Transverse colon (tissue), 4 donors: Measurements from ENCODE around the gene TOR1AIP1. TPM values are rescaled to one million over a fixed set of nuclear protein-coding genes. Genes with fewer than 3 reads are reported as not detected.

Experiments used
- DNase-seq: peaks from one replicate; pipeline ENCODE4 v3.0.0-alpha.2; 2019
- H3K27ac ChIP-seq, 4 donors: fragments of 200-600 bp; sonication (generic); 2 replicates each; pipeline ENCODE4 v1.5.1; 2016 to 2018; ENCODE audit warnings: inconsistent platforms in 4 of 4
- H3K27me3 ChIP-seq: fragments of 200-600 bp; sonication (generic); 2 replicates; pipeline ENCODE4 v1.5.1; 2017; ENCODE audit warnings: inconsistent platforms
- H3K36me3 ChIP-seq, 4 donors: fragments of 200-600 bp; sonication (generic); 2 replicates each; pipeline ENCODE4 v1.5.1; 2017 to 2019; ENCODE audit warnings: inconsistent platforms in 4 of 4
- H3K4me1 ChIP-seq, 4 donors: fragments of 200-600 bp; sonication (generic); 2 replicates each; pipeline ENCODE4 v1.5.1; 2017 to 2020; ENCODE audit warnings: inconsistent platforms in 4 of 4
- H3K4me3 ChIP-seq, 4 donors: fragments of 200-600 bp; sonication (generic); 1 replicate in 1 of 4; 2 replicates in 3 of 4; pipeline versions ENCODE4 v1.5.1 to v1.6.1; 2017 to 2019; ENCODE audit warnings: inconsistent platforms in 4 of 4
- H3K9me3 ChIP-seq, 2 donors: fragments of 200-600 bp; sonication (generic); 2 replicates each; pipeline ENCODE4 v1.5.1; 2017 to 2019; ENCODE audit warnings: inconsistent platforms in 2 of 2
- CTCF ChIP-seq, 5 experiments: fragments of 200-600 bp in 3 of 5; fragments of 450-650 bp in 2 of 5; sonication (generic) in 3 of 5; IDR thresholded peaks; 1 replicate in 2 of 5; 2 replicates in 3 of 5; pipeline ENCODE4 v1.5.1; 2016 to 2017; ENCODE audit warnings: antibody characterized with exemption in 5 of 5, inconsistent platforms in 3 of 5, mild to moderate bottlenecking in 2 of 5, moderate library complexity in 1 of 5
- EP300 ChIP-seq: sonication (generic); formaldehyde crosslinking; IDR thresholded peaks from one replicate; pipeline ENCODE4 v1.6.1; 2017; ENCODE audit warnings: antibody characterized with exemption, low read depth
- POLR2A ChIP-seq: fragments of 450-650 bp; IDR thresholded peaks from one replicate; pipeline ENCODE4 v1.6.1; 2016; ENCODE audit warnings: antibody characterized with exemption, mild to moderate bottlenecking, moderate library complexity
- POLR2AphosphoS5 ChIP-seq, 3 donors: sonication (generic); formaldehyde crosslinking; IDR thresholded peaks; one replicate each; pipeline ENCODE4 v1.6.1; 2016; ENCODE audit warnings: antibody characterized with exemption in 3 of 3
- WGBS, 2 donors: methylation state at CpG; one replicate each; pipeline ENCODE4 v1.1.5; 2018; ENCODE audit warnings: low coverage in 1 of 2; 5-methylcytosine and 5-hydroxymethylcytosine counted together
- in situ Hi-C, 4 donors: fragments of 200-750 bp; cut with MboI; loops; one replicate each; pipeline versions ENCODE4 v1.15.0 to v1.15.1; 2017; ENCODE audit warnings: low sequenced_read_pairs in 3 of 4, low pct_ligation_motif_present in 1 of 4, low pct_unique_long_range_greater_than_20kb in 1 of 4
- intact Hi-C: fragments of 100-400 bp; cut with DNase I; formaldehyde crosslinking; loops from one replicate; pipeline ENCODE4 v1.15.1; 2023; ENCODE audit warnings: low total_unique reads
- total RNA-seq, 4 donors: library from RNA; depleted of rRNA; stranded (reverse); fragments of >200 nt; gene quantifications; one replicate each; pipeline ENCODE4 v1.1.0, GENCODE V29; 2016

The TOR1AIP1 gene
- total RNA-seq, 4 donors from 2014 or later, result 34.8 to 44.6 (median 41.2) TPM

DNA sequence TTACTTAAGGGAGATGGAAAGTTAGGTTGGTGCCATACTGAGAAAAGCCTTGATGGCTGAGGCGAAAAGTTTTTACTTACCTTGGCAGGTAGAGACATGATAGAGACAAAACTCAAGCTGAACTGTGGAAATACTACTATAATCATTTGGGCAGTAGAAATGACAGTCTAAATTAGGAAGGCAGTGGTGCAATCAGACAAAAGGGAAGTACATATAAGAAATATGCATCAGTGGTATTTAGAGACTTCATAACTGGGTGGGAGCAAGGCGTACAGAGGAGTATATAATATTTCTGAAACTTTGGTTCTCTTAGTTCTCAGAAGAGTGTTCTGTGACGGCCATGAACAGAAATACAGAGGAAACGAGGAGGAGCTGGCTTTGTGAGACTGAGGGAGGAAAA lies 70.1 kb downstream of the TOR1AIP1 start:
- 78 to 90% methylated on average over 4 of the region's 4 CpGs for WGBS, 2 donors
- intact Hi-C loops (no loop called here), in situ Hi-C loops (loop anchor here in 1 of 4 donors (10.0 kb wide), 1 partner anchor 77 kb away; the partner anchor contains the start of gene TOR1AIP2)
- no peak overlapping the region for H3K4me3 ChIP-seq
- no peak for DNase-seq
- no peaks in the 10 kb centered on the region for H3K36me3 ChIP-seq
- no peaks in the 10 kb centered on the region for H3K27me3 ChIP-seq
- no peak for TF ChIP-seq EP300
- TF ChIP-seq POLR2A, result no peak
- TF ChIP-seq CTCF (IDR thresholded peaks at IDR 0.05), result no peak
- TF ChIP-seq POLR2AphosphoS5 (IDR thresholded peaks at IDR 0.05), result no peak
- peaks cover 14 to 24% (median 19%) of the 10 kb centered on the region in 4 donors for H3K4me1 ChIP-seq
- H3K9me3 ChIP-seq, result no peaks in the 10 kb centered on the region
- H3K27ac ChIP-seq, result no peak overlapping the region

- no peaks in the 10 kb centered on the region for H3K9me3 ChIP-seq
- no peaks in the 10 kb centered on the region for H3K36me3 ChIP-seq
- peak; percentile 38 for DNase-seq
- no peaks in the 10 kb centered on the region for H3K27me3 ChIP-seq
- peak in 4 of 5 experiments; percentile 8 to 60 (median 38) for TF ChIP-seq CTCF (IDR thresholded peaks at IDR 0.05)
- TF ChIP-seq POLR2AphosphoS5 (IDR thresholded peaks at IDR 0.05), result no peak
- TF ChIP-seq POLR2A, result no peak
- no peak for TF ChIP-seq EP300
- in situ Hi-C loops (loop anchor here in 1 of 4 donors (10.0 kb wide), 1 partner anchor 79 kb away; the partner anchor contains the start of gene TOR1AIP2), intact Hi-C loops (no loop called here)
- peaks cover 17 to 33% (median 21%) of the 10 kb centered on the region in 4 donors for H3K4me1 ChIP-seq
- WGBS, 2 donors, result 0 to 2% methylated on average over 10 to 19 of the region's 19 CpGs
- peak overlapping the region; percentile 89 to 99 (median 94) for H3K27ac ChIP-seq
- H3K4me3 ChIP-seq, result peak overlapping the region; percentile 34 to 99 (median 60)
Observed at GRCh38 chr1:179953974-179954492, 71.9 kb downstream of the TOR1AIP1 start.

- WGBS, 2 donors, result 0% methylated on average over 11 to 68 of the region's 72 CpGs
- Histone ChIP-seq H3K4me3 (peak within 1 kb of the TSS; percentile 57 to 99 (median 81)), H3K4me1 (peaks cover 17 to 33% (median 21%) of the 10 kb centered on the region in 4 donors), H3K36me3 (no peaks in the 10 kb centered on the region), H3K27ac (peak within 1 kb of the TSS; percentile 89 to 99 (median 94)), H3K9me3 (no peaks in the 10 kb centered on the region), H3K27me3 (no peaks in the 10 kb centered on the region)
- TF ChIP-seq POLR2A (peak; percentile 95), EP300 (no peak), CTCF (IDR thresholded peaks at IDR 0.05) (peak in 2 of 5 experiments; percentile 9 to 31), POLR2AphosphoS5 (IDR thresholded peaks at IDR 0.05) (peak; percentile 97 to 98 (median 97))
- intact Hi-C loops (no loop called here), in situ Hi-C loops (loop anchor here in 1 of 4 donors (10.0 kb wide), 1 partner anchor 80 kb away; the partner anchor contains the start of gene TOR1AIP2)
- DNase-seq, result peak; percentile 99
Observed at GRCh38 chr1:179954493-179955286, 72.6 kb downstream of the TOR1AIP1 start, which contains the start of gene CEP350. Gene CEP350, plus strand, starts transcription at chr1:179954810. Its CDS starts 31,372 bp downstream, at chr1:179986182.

DNA sequence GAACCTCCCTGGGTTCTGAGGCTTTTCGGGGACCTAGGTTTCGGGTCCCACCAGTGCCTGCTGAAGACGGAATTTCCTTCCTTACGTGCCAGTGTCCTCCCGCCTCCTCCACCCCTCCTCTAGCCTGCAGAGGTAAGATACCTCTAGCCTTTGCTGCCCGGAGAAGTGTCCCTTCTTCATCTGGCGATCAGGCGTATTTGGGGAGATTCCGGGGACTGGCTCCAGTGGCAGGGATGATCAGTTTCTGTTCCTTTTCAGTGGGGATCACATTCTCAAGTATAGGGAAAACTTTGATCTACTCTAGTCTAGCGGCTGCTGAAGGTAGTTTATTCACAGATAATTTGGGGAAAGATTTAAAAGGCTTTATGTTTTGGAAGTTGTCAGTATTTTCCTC lies 73.2 kb downstream of the TOR1AIP1 start:
- intact Hi-C loops, result no loop called here
- DNase-seq, result no peak
- 0% methylated on average over 1 to 10 of the region's 10 CpGs for WGBS, 2 donors

More for the DNA sequence above, 73.2 kb downstream of the TOR1AIP1 start:
- Histone ChIP-seq H3K4me3 (peak overlapping the region; percentile 57 to 99 (median 81)), H3K4me1 (peaks cover 17 to 33% (median 21%) of the 10 kb centered on the region in 4 donors), H3K9me3 (no peaks in the 10 kb centered on the region), H3K27ac (peak overlapping the region; percentile 89 to 99 (median 94)), H3K36me3 (no peaks in the 10 kb centered on the region), H3K27me3 (no peaks in the 10 kb centered on the region)
- TF ChIP-seq CTCF (IDR thresholded peaks at IDR 0.05), result peak in 2 of 5 experiments; percentile 13 to 37
- TF ChIP-seq POLR2A, result no peak
- in situ Hi-C loops, result loop anchor here in 1 of 4 donors (10.0 kb wide), 1 partner anchor 80 kb away; the partner anchor contains the start of gene TOR1AIP2
